HepG2 (cell line): ENCODE measurements around the gene MOSPD2.

Experiments used
- FOXA1 ChIP-seq, 2 experiments: fragments of 450-650 bp in 1 of 2; sonication (generic) in 1 of 2; formaldehyde crosslinking in 1 of 2; IDR thresholded peaks; 2 replicates each; pipeline versions ENCODE4 v1.4.0 to v1.6.1; 2016 to 2020; ENCODE audit warnings: missing genetic modification reagents in 1 of 2
- FOXP1 ChIP-seq, 2 experiments: fragments of 450-650 bp in 1 of 2; IDR thresholded peaks; 2 replicates each; pipeline ENCODE4 v1.6.1; 2017 to 2018; ENCODE audit warnings: antibody characterized with exemption in 1 of 2
- GATAD2A ChIP-seq: IDR thresholded peaks from 2 replicates; pipeline ENCODE4 v1.6.1; 2016
- NPAS2 ChIP-seq: sonication (generic); formaldehyde crosslinking; IDR thresholded peaks from 2 replicates; pipeline ENCODE4 v1.8.0; 2022; ENCODE audit warnings: mild to moderate bottlenecking, missing genetic modification reagents, borderline replicate concordance
- POLR2A ChIP-seq, 2 experiments: IDR thresholded peaks; 2 replicates each; pipeline ENCODE4 v1.6.1; 2011; ENCODE audit warnings: low read depth in 2 of 2, low read length in 2 of 2, mild to moderate bottlenecking in 1 of 2, moderate library complexity in 1 of 2; ENCODE audit not compliant: insufficient read depth in 1 of 2
- POLR2AphosphoS2 ChIP-seq: IDR thresholded peaks from 2 replicates; pipeline ENCODE4 v1.6.1; 2011; ENCODE audit warnings: low read depth, low read length, improper control_type of control experiment
- RCOR2 ChIP-seq: IDR thresholded peaks from 2 replicates; pipeline ENCODE4 v1.6.1; 2016; ENCODE audit warnings: missing biosample characterization, missing genetic modification reagents
- SUZ12 ChIP-seq: fragments of 150-350 bp; IDR thresholded peaks from 2 replicates; pipeline ENCODE4 v1.6.1; 2014; ENCODE audit warnings: low read depth, low read length
- ZNF121 ChIP-seq: sonication (generic); formaldehyde crosslinking; IDR thresholded peaks from 2 replicates; pipeline ENCODE4 v1.5.0; 2020; ENCODE audit warnings: mild to moderate bottlenecking, missing genetic modification reagents
- ZNF710 ChIP-seq: sonication (generic); formaldehyde crosslinking; IDR thresholded peaks from 2 replicates; pipeline ENCODE4 v1.5.0; 2020; ENCODE audit warnings: mild to moderate bottlenecking, missing genetic modification reagents, borderline replicate concordance
- ZSCAN29 ChIP-seq: sonication (generic); formaldehyde crosslinking; conservative IDR thresholded peaks from 2 replicates; pipeline ENCODE4 v1.4.0; 2020; ENCODE audit warnings: mild to moderate bottlenecking, missing genetic modification reagents

- no peak for TF ChIP-seq ZNF121 (CRISPR knock-in tag)
- TF ChIP-seq SUZ12: no peak
- TF ChIP-seq ZNF710 (CRISPR knock-in tag): no peak
- TF ChIP-seq RCOR2 (CRISPR knock-in tag): no peak
- TF ChIP-seq FOXP1 (IDR thresholded peaks at IDR 0.05): no peak
- no peak for TF ChIP-seq FOXP1 (CRISPR knock-in tag; IDR thresholded peaks at IDR 0.05)
- no peak for TF ChIP-seq POLR2A (IDR thresholded peaks at IDR 0.05; ENCODE audit: insufficient read depth in 1 of 2, low read depth in 2 of 2, low read length in 2 of 2)
- TF ChIP-seq ZSCAN29 (CRISPR knock-in tag): no peak
- TF ChIP-seq NPAS2 (CRISPR knock-in tag): no peak
- no peak for TF ChIP-seq GATAD2A (CRISPR knock-in tag)
- TF ChIP-seq FOXA1 (IDR thresholded peaks at IDR 0.05): no peak
- no peak for TF ChIP-seq FOXA1 (CRISPR knock-in tag; IDR thresholded peaks at IDR 0.05)
- TF ChIP-seq POLR2AphosphoS2: no peak
Observed at GRCh38 chrX:14941301-14941700, 68.1 kb downstream of the MOSPD2 start.
